Measurements from ENCODE around the gene AKNAD1.
"Not testable (repeated sequence)": the region's sequence is repeated elsewhere in the genome, so short reads cannot be mapped to it uniquely, and the experiment has no call there.

Gene AKNAD1

DNA sequence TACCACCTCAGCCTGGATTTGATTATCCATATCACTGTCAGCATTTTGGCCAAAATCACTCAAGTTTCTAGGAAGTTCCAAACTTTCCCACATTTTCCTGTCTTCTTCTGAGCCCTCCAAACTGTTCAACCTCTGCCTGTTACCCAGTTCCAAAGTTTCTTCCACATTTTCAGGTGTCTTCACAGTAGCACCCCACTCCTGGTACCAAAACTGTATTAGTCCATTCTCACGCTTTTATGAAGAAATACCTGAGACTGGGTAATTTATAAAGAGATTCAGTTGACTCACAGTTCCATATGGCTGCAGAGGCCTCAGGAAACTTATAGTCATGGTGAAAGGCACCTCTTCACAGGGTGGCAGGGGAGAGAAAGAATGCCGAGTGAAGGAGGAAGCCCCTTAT, 71.0 kb downstream of the AKNAD1 start:
- H3K27me3 ChIP-seq (ENCODE audit: control insufficient read depth in 2 of 2, insufficient read depth in 2 of 2, low read length in 2 of 2) = no peaks in the 10 kb centered on the region
- no peak overlapping the region for H3K9ac ChIP-seq (ENCODE audit: low read depth in 1 of 2, low read length in 2 of 2)
- peaks cover 7 to 9% of the 10 kb centered on the region in 2 donors for H3K9me3 ChIP-seq (ENCODE audit: control insufficient read depth in 2 of 2, low read length in 2 of 2)
- no peak overlapping the region for H3K27ac ChIP-seq (ENCODE audit: low read depth in 2 of 2, low read length in 2 of 2)
- H3K4me3 ChIP-seq (ENCODE audit: low read length in 2 of 2) = no peak overlapping the region
- H3K4me1 ChIP-seq (ENCODE audit: control insufficient read depth in 2 of 2, insufficient read depth in 2 of 2, low read length in 2 of 2) = no peaks in the 10 kb centered on the region
- peaks cover 33 to 34% of the 10 kb centered on the region in 2 donors for H3K36me3 ChIP-seq (ENCODE audit: control insufficient read depth in 2 of 2, insufficient read depth in 2 of 2, low read length in 2 of 2)

GRCh38 chr1:108785264-108785663, 71.6 kb downstream of the AKNAD1 start:
- no peak overlapping the region for H3K4me3 ChIP-seq (ENCODE audit: low read length in 2 of 2)
- H3K27me3 ChIP-seq (ENCODE audit: control insufficient read depth in 2 of 2, insufficient read depth in 2 of 2, low read length in 2 of 2) = no peaks in the 10 kb centered on the region
- H3K4me1 ChIP-seq (ENCODE audit: control insufficient read depth in 2 of 2, insufficient read depth in 2 of 2, low read length in 2 of 2) = no peaks in the 10 kb centered on the region
- H3K9me3 ChIP-seq (ENCODE audit: control insufficient read depth in 2 of 2, low read length in 2 of 2) = peaks cover 7 to 9% of the 10 kb centered on the region in 2 donors
- H3K9ac ChIP-seq (ENCODE audit: low read depth in 1 of 2, low read length in 2 of 2) = no peak overlapping the region
- no peak overlapping the region for H3K27ac ChIP-seq (ENCODE audit: low read depth in 2 of 2, low read length in 2 of 2)
- H3K36me3 ChIP-seq (ENCODE audit: control insufficient read depth in 2 of 2, insufficient read depth in 2 of 2, low read length in 2 of 2) = peaks cover 33 to 34% of the 10 kb centered on the region in 2 donors

GRCh38 chr1:108781575-108781944, 75.3 kb downstream of the AKNAD1 start:
- not testable (repeated sequence) for H3K27ac ChIP-seq (ENCODE audit: low read depth in 2 of 2, low read length in 2 of 2)
- peaks cover 39 to 48% of the 10 kb centered on the region in 2 donors for H3K36me3 ChIP-seq (ENCODE audit: control insufficient read depth in 2 of 2, insufficient read depth in 2 of 2, low read length in 2 of 2)

GRCh38 chr1:108780937-108781574, 75.8 kb downstream of the AKNAD1 start:
- Histone ChIP-seq H3K27me3 (ENCODE audit: control insufficient read depth in 2 of 2, insufficient read depth in 2 of 2, low read length in 2 of 2) (no peaks in the 10 kb centered on the region), H3K4me1 (ENCODE audit: control insufficient read depth in 2 of 2, insufficient read depth in 2 of 2, low read length in 2 of 2) (peaks cover 0 to 2% of the 10 kb centered on the region in 2 donors), H3K36me3 (ENCODE audit: control insufficient read depth in 2 of 2, insufficient read depth in 2 of 2, low read length in 2 of 2) (peaks cover 39 to 47% of the 10 kb centered on the region in 2 donors), H3K9ac (ENCODE audit: low read depth in 1 of 2, low read length in 2 of 2) (no peak overlapping the region), H3K27ac (ENCODE audit: low read depth in 2 of 2, low read length in 2 of 2) (no peak overlapping the region), H3K9me3 (ENCODE audit: control insufficient read depth in 2 of 2, low read length in 2 of 2) (peaks cover 7 to 9% of the 10 kb centered on the region in 2 donors), H3K4me3 (ENCODE audit: low read length in 2 of 2) (no peak overlapping the region)

More at GRCh38 chr1:108781575-108781944, 75.3 kb downstream of the AKNAD1 start:
- not testable (repeated sequence) for H3K27me3 ChIP-seq (ENCODE audit: control insufficient read depth in 2 of 2, insufficient read depth in 2 of 2, low read length in 2 of 2); H3K9me3 ChIP-seq (ENCODE audit: control insufficient read depth in 2 of 2, low read length in 2 of 2); H3K9ac ChIP-seq (ENCODE audit: low read depth in 1 of 2, low read length in 2 of 2); H3K4me3 ChIP-seq (ENCODE audit: low read length in 2 of 2); H3K4me1 ChIP-seq (ENCODE audit: control insufficient read depth in 2 of 2, insufficient read depth in 2 of 2, low read length in 2 of 2)

GRCh38 chr1:108779455-108779854, 77.4 kb downstream of the AKNAD1 start:
- peaks cover 31 to 35% of the 10 kb centered on the region in 2 donors for H3K36me3 ChIP-seq (ENCODE audit: control insufficient read depth in 2 of 2, insufficient read depth in 2 of 2, low read length in 2 of 2)
- H3K9ac ChIP-seq (ENCODE audit: low read depth in 1 of 2, low read length in 2 of 2) = no peak overlapping the region
- peaks cover 0 to 5% of the 10 kb centered on the region in 2 donors for H3K9me3 ChIP-seq (ENCODE audit: control insufficient read depth in 2 of 2, low read length in 2 of 2)
- H3K27me3 ChIP-seq (ENCODE audit: control insufficient read depth in 2 of 2, insufficient read depth in 2 of 2, low read length in 2 of 2) = no peaks in the 10 kb centered on the region
- no peak overlapping the region for H3K27ac ChIP-seq (ENCODE audit: low read depth in 2 of 2, low read length in 2 of 2)
- peaks cover 0 to 2% of the 10 kb centered on the region in 2 donors for H3K4me1 ChIP-seq (ENCODE audit: control insufficient read depth in 2 of 2, insufficient read depth in 2 of 2, low read length in 2 of 2)
- no peak overlapping the region for H3K4me3 ChIP-seq (ENCODE audit: low read length in 2 of 2)

DNA sequence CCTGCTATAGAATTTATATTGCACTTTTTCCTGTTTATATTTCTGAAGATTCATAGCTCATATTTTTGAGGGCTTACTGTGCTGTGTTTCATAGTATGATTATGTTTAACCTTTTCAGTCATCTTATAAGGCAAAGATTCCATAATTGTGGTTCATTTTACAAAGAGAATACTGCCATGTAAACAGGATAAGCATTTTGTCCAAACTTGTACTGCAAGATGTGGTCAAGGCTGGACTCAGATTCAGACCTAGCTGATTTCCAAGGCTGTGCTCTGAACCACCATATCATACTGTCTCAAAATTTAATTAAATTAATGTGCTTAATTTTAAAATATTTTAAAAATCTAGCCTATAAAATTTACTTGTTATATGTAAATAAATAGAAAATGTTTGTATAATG, 79.1 kb downstream of the AKNAD1 start:
- Histone ChIP-seq H3K36me3 (ENCODE audit: control insufficient read depth in 2 of 2, insufficient read depth in 2 of 2, low read length in 2 of 2) (peaks cover 28 to 33% of the 10 kb centered on the region in 2 donors), H3K27me3 (ENCODE audit: control insufficient read depth in 2 of 2, insufficient read depth in 2 of 2, low read length in 2 of 2) (no peaks in the 10 kb centered on the region), H3K9ac (ENCODE audit: low read depth in 1 of 2, low read length in 2 of 2) (no peak overlapping the region), H3K4me1 (ENCODE audit: control insufficient read depth in 2 of 2, insufficient read depth in 2 of 2, low read length in 2 of 2) (peaks cover 0 to 2% of the 10 kb centered on the region in 2 donors), H3K4me3 (ENCODE audit: low read length in 2 of 2) (no peak overlapping the region), H3K27ac (ENCODE audit: low read depth in 2 of 2, low read length in 2 of 2) (no peak overlapping the region), H3K9me3 (ENCODE audit: control insufficient read depth in 2 of 2, low read length in 2 of 2) (no peaks in the 10 kb centered on the region)

GRCh38 chr1:108767708-108768107, 89.2 kb downstream of the AKNAD1 start:
- H3K36me3 ChIP-seq (ENCODE audit: control insufficient read depth in 2 of 2, insufficient read depth in 2 of 2, low read length in 2 of 2) = peaks cover 27 to 30% of the 10 kb centered on the region in 2 donors

DNA sequence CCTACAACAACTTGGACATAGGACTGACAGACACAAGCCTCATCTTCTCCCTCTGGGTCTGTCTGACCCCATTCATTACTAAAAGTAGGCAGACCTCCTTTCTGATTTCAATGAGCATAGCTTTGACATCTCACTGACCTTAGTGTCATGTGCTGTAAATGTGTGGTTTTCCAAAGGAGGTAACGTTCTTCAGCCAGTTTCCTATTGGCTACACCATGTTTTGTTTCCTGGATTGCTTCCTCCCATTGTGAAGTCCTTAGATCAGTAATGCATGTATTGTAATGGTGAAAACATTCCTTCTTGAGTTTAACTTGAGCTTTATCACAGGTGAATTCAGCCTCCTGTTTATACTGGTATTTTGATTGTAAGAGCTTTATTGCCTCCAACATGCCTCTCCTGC, 89.8 kb downstream of the AKNAD1 start:
- Histone ChIP-seq H3K27ac (ENCODE audit: low read depth in 2 of 2, low read length in 2 of 2) (no peak overlapping the region), H3K9ac (ENCODE audit: low read depth in 1 of 2, low read length in 2 of 2) (no peak overlapping the region), H3K36me3 (ENCODE audit: control insufficient read depth in 2 of 2, insufficient read depth in 2 of 2, low read length in 2 of 2) (peaks cover 28 to 30% of the 10 kb centered on the region in 2 donors), H3K4me3 (ENCODE audit: low read length in 2 of 2) (no peak overlapping the region), H3K27me3 (ENCODE audit: control insufficient read depth in 2 of 2, insufficient read depth in 2 of 2, low read length in 2 of 2) (no peaks in the 10 kb centered on the region), H3K4me1 (ENCODE audit: control insufficient read depth in 2 of 2, insufficient read depth in 2 of 2, low read length in 2 of 2) (no peaks in the 10 kb centered on the region), H3K9me3 (ENCODE audit: control insufficient read depth in 2 of 2, low read length in 2 of 2) (no peaks in the 10 kb centered on the region)

More at GRCh38 chr1:108767708-108768107, 89.2 kb downstream of the AKNAD1 start:
- no peak overlapping the region for H3K4me3 ChIP-seq (ENCODE audit: low read length in 2 of 2)
- no peaks in the 10 kb centered on the region for H3K9me3 ChIP-seq (ENCODE audit: control insufficient read depth in 2 of 2, low read length in 2 of 2)
- H3K4me1 ChIP-seq (ENCODE audit: control insufficient read depth in 2 of 2, insufficient read depth in 2 of 2, low read length in 2 of 2) = no peaks in the 10 kb centered on the region
- no peak overlapping the region for H3K9ac ChIP-seq (ENCODE audit: low read depth in 1 of 2, low read length in 2 of 2)
- no peaks in the 10 kb centered on the region for H3K27me3 ChIP-seq (ENCODE audit: control insufficient read depth in 2 of 2, insufficient read depth in 2 of 2, low read length in 2 of 2)
- H3K27ac ChIP-seq (ENCODE audit: low read depth in 2 of 2, low read length in 2 of 2) = no peak overlapping the region

Data from mucosa of rectum (tissue), 2 donors.